Mesenteric fat pad (tissue), 1 donor: Measurements from ENCODE around the gene GZMM. TPM values are rescaled to one million over a fixed set of nuclear protein-coding genes. Genes with fewer than 3 reads are reported as not detected.

Experiments used
- DNase-seq: peaks from one replicate; pipeline ENCODE4 v3.0.0-alpha.2; 2020; ENCODE audit warnings: low spot score
- total RNA-seq: library from RNA; stranded (reverse); fragmentation: NEBNext Ultra II Directional; extraction: Animal tissue kit (Norgen Biotek cat#: 25700); gene quantifications from one replicate; pipeline ENCODE4 v1.2.1, GENCODE V29; 2021
- donor health status: DM: yes; HTN: yes; CAD: no.

The GZMM gene
- total RNA-seq, 1 donor from 2014 or later: 0.74 TPM

DNA sequence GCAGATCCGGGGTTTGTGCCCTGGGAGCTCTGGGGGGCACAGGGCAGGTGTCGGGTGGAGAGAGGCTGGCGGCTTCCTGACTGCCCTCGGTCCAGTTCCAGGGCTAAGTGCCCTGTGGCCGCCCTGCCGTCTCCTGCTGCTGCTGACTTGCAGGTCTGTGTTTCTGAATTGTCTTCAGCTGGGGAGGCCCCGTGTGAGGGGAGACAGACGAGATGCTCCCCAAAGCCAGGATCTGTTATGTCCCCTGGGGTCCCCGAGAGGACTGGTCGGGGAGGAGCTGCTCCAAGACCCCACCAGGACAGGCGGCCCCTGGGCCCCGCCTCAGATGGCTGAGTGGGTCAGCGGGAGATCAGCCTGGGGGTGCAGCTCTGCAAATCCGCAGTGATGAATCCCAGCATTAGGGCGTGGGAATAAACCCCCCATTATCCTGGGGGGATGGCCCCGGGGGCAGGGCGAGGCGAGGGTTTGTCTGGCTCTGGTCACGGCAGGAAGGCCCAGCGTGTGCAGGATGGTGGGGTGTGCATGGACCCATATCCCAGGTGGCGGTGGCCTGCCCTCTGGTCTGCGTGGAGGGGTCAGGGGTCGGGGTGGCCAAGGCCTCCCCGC lies 50.5 kb downstream of the GZMM start:
- no peak for DNase-seq

- no peak for DNase-seq
Measured at GRCh38 chr19:595326-596262, 51.7 kb downstream of the GZMM start.

GRCh38 chr19:596263-596655 lies 52.4 kb downstream of the GZMM start:
- no peak for DNase-seq

- DNase-seq: no peak
Measured at GRCh38 chr19:597406-598315, 53.8 kb downstream of the GZMM start.

Other genes starting within 250 kb of the GZMM start
- 53.5 TPM for gene MIER2, start 199.3 kb upstream of the GZMM start, total RNA-seq
- 5.9 TPM for gene C2CD4C, start 134.9 kb upstream of the GZMM start, total RNA-seq
- gene SHC2, start 83.0 kb upstream of the GZMM start, total RNA-seq: 29.1 TPM
- 1.7 TPM for gene MADCAM1, start 47.6 kb upstream of the GZMM start, total RNA-seq
- gene TPGS1, start 36.6 kb upstream of the GZMM start, total RNA-seq: 20.3 TPM
- gene CDC34, start 12.3 kb upstream of the GZMM start, total RNA-seq: 53.7 TPM
- gene BSG, start 28.5 kb downstream of the GZMM start, total RNA-seq: 396 TPM
- gene HCN2, start 45.8 kb downstream of the GZMM start, total RNA-seq: 0.16 TPM
- gene POLRMT, start 89.5 kb downstream of the GZMM start, total RNA-seq: 36.9 TPM
- 0.22 TPM for gene FGF22, start 95.8 kb downstream of the GZMM start, total RNA-seq
- 37.3 TPM for gene RNF126, start 119.2 kb downstream of the GZMM start, total RNA-seq
- gene FSTL3, start 132.3 kb downstream of the GZMM start, total RNA-seq: 193 TPM
- gene PRSS57, start 151.4 kb downstream of the GZMM start, total RNA-seq: not detected
- 212 TPM for gene PALM, start 164.9 kb downstream of the GZMM start, total RNA-seq
- gene MISP, start 207.1 kb downstream of the GZMM start, total RNA-seq: 0.67 TPM